Osteocyte (in vitro differentiated cells): ENCODE data around the gene CORO2A. TPM values are rescaled to one million over a fixed set of nuclear protein-coding genes. Genes with fewer than 3 reads are reported as not detected.

Experiments
- DNase-seq: peaks from one replicate; pipeline ENCODE4 v3.0.0; 2021; ENCODE audit warnings: mixed read lengths; ENCODE audit not compliant: unreplicated experiment; ENCODE audit errors: extremely low spot score
- H3K27ac Mint-ChIP-seq: one replicate; pipeline ENCODE4 v1.8.0; 2021; ENCODE audit warnings: mild to moderate bottlenecking, mixed read lengths; ENCODE audit not compliant: unreplicated experiment
- H3K27me3 Mint-ChIP-seq: one replicate; pipeline ENCODE4 v1.8.0; 2021; ENCODE audit warnings: mixed read lengths; ENCODE audit not compliant: unreplicated experiment
- H3K36me3 Mint-ChIP-seq: one replicate; pipeline ENCODE4 v1.8.0; 2021; ENCODE audit warnings: mixed read lengths; ENCODE audit not compliant: unreplicated experiment
- H3K4me1 Mint-ChIP-seq: one replicate; pipeline ENCODE4 v1.8.0; 2021; ENCODE audit warnings: mixed read lengths; ENCODE audit not compliant: unreplicated experiment
- H3K4me3 Mint-ChIP-seq: one replicate; pipeline ENCODE4 v1.8.0; 2021; ENCODE audit warnings: mild to moderate bottlenecking, moderate library complexity, mixed read lengths; ENCODE audit not compliant: unreplicated experiment
- H3K9me3 Mint-ChIP-seq: one replicate; pipeline ENCODE4 v1.8.0; 2021; ENCODE audit warnings: mixed read lengths; ENCODE audit not compliant: unreplicated experiment
- total RNA-seq: library from RNA; stranded (reverse); gene quantifications from 2 replicates; pipeline ENCODE4 v1.2.1, GENCODE V29; 2021
- TF ChIP-seq, protein P1 (sequence below): fragments of 200-600 bp; sonication (generic); IDR thresholded peaks from 2 replicates; pipeline ENCODE4 v1.5.0; 2021; ENCODE audit warnings: antibody characterized with exemption, mild to moderate bottlenecking, moderate library complexity

CORO2A gene
- total RNA-seq, 1 donor from 2014 or later = 1.8 TPM

DNA sequence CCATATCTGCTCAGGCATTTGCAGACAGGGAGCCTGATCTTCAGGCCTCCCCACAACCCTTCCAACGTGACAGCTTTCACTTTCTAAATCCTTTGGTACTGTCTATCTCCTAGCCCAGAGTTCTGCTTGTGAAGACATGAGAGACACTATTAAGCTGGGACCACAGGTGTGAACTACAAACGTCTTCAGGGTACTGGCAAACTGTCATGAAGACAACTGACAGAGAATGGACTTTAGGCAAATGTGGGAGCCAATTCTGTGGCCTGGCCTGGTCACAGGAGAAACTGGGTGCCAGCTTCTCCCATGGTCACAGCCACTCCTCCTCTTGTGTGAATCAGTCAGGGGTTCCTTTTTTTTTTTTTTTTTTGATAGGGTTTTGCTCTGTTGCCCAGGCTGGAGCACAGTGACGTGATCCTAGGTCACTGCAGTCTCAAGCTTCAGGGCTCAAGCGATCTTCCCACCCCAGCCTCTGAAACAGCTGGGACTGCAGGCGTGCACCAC is 83.9 kb downstream of the CORO2A start:
- Mint-ChIP-seq H3K4me3 (no peak overlapping the region), H3K36me3 (no peaks in the 10 kb centered on the region), H3K27me3 (no peaks in the 10 kb centered on the region), H3K27ac (no peak overlapping the region), H3K9me3 (no peaks in the 10 kb centered on the region), H3K4me1 (no peaks in the 10 kb centered on the region)
- DNase-seq = no peak
- TF ChIP-seq, protein P1, sequence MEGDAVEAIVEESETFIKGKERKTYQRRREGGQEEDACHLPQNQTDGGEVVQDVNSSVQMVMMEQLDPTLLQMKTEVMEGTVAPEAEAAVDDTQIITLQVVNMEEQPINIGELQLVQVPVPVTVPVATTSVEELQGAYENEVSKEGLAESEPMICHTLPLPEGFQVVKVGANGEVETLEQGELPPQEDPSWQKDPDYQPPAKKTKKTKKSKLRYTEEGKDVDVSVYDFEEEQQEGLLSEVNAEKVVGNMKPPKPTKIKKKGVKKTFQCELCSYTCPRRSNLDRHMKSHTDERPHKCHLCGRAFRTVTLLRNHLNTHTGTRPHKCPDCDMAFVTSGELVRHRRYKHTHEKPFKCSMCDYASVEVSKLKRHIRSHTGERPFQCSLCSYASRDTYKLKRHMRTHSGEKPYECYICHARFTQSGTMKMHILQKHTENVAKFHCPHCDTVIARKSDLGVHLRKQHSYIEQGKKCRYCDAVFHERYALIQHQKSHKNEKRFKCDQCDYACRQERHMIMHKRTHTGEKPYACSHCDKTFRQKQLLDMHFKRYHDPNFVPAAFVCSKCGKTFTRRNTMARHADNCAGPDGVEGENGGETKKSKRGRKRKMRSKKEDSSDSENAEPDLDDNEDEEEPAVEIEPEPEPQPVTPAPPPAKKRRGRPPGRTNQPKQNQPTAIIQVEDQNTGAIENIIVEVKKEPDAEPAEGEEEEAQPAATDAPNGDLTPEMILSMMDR = no peak

GRCh38 chr9:98107926-98108325 is 84.5 kb downstream of the CORO2A start:
- H3K4me1 Mint-ChIP-seq = no peaks in the 10 kb centered on the region
- no peaks in the 10 kb centered on the region for H3K27me3 Mint-ChIP-seq
- TF ChIP-seq, protein P1 = no peak
- no peak for DNase-seq
- no peaks in the 10 kb centered on the region for H3K36me3 Mint-ChIP-seq
- H3K4me3 Mint-ChIP-seq = no peak overlapping the region
- no peak overlapping the region for H3K27ac Mint-ChIP-seq
- no peaks in the 10 kb centered on the region for H3K9me3 Mint-ChIP-seq

- TF ChIP-seq, protein P1 = no peak
- H3K9me3 Mint-ChIP-seq = no peaks in the 10 kb centered on the region
- no peaks in the 10 kb centered on the region for H3K36me3 Mint-ChIP-seq
- H3K4me3 Mint-ChIP-seq = no peak overlapping the region
- no peak overlapping the region for H3K27ac Mint-ChIP-seq
- H3K4me1 Mint-ChIP-seq = no peaks in the 10 kb centered on the region
- no peaks in the 10 kb centered on the region for H3K27me3 Mint-ChIP-seq
- DNase-seq = no peak
These were observed 87.4 kb downstream of the CORO2A start for GRCh38 chr9:98105006-98105405.

DNA sequence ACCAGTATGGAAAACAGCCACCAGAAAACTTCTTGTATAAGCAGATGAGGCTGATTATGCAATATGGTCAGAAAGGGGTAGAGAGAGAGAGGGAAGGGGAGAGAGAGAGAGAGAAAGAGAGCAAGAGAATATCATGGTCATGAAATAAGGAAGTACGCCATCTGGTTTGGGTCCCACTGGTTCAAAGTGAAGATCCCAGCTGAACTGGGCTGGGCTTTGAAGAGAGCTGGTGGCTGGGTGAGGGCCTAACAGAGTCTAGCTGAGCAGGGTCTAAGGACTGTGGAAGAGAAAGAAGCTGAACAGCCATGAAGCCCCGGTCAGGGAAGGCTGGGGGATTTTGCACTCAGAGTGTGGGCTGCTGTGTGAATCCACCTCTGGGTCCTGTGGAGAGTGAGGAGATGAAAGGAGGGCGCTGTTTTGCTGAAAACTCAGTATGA is 88.0 kb downstream of the CORO2A start:
- TF ChIP-seq, protein P1 = no peak
- Mint-ChIP-seq H3K9me3 (no peaks in the 10 kb centered on the region), H3K27ac (no peak overlapping the region), H3K4me3 (no peak overlapping the region), H3K27me3 (no peaks in the 10 kb centered on the region), H3K36me3 (no peaks in the 10 kb centered on the region), H3K4me1 (no peaks in the 10 kb centered on the region)
- DNase-seq = no peak

GRCh38 chr9:98101868-98102273 is 90.6 kb downstream of the CORO2A start:
- no peaks in the 10 kb centered on the region for H3K4me1 Mint-ChIP-seq
- TF ChIP-seq, protein P1 = no peak
- H3K36me3 Mint-ChIP-seq = no peaks in the 10 kb centered on the region
- DNase-seq = no peak
- no peaks in the 10 kb centered on the region for H3K9me3 Mint-ChIP-seq
- H3K27ac Mint-ChIP-seq = no peak overlapping the region
- no peak overlapping the region for H3K4me3 Mint-ChIP-seq
- no peaks in the 10 kb centered on the region for H3K27me3 Mint-ChIP-seq
